ENCODE data around the gene KCTD4. TPM values are rescaled to one million over a fixed set of nuclear protein-coding genes. Genes with fewer than 3 reads are reported as not detected.
A peak's percentile ranks its signal among the peaks of the same experiment; 100 is the strongest.

KCTD4 gene
- total and polyA plus RNA-seq, 12 donors = 0.10 TPM; not detected in 11

DNA sequence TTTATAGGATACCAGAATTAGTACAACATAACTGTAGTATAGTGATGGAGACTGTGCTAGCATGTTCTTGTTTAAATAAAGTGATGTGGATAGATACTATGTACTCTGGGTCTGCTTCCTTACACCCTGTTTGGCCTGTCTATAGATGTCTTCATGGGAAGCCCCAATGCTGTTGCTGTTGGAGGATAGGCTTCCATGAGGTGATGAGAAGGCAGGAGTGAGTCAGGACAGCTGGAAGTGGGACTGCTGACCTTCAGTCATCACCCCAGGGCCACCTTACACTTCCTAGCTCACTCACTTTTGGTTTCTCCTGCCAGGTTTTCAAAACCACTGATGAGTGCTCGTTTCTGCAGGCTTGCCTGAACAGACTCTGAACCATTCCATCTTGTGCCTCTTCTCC, 4.2 kb downstream of the KCTD4 start:
- H3K4me1 ChIP-seq (replicated peaks in 1 of 2) = peaks cover 5 to 10% of the 10 kb centered on the region in 2 donors
- WGBS, 4 donors = 35 to 49% (median 40%) methylated on average over 1 of the region's 1 CpG
- intact Hi-C loops (cut with DNase I) = no loop called here
- TF ChIP-seq POLR2A (IDR thresholded peaks at IDR 0.05) = no peak
- TF ChIP-seq, protein P1, sequence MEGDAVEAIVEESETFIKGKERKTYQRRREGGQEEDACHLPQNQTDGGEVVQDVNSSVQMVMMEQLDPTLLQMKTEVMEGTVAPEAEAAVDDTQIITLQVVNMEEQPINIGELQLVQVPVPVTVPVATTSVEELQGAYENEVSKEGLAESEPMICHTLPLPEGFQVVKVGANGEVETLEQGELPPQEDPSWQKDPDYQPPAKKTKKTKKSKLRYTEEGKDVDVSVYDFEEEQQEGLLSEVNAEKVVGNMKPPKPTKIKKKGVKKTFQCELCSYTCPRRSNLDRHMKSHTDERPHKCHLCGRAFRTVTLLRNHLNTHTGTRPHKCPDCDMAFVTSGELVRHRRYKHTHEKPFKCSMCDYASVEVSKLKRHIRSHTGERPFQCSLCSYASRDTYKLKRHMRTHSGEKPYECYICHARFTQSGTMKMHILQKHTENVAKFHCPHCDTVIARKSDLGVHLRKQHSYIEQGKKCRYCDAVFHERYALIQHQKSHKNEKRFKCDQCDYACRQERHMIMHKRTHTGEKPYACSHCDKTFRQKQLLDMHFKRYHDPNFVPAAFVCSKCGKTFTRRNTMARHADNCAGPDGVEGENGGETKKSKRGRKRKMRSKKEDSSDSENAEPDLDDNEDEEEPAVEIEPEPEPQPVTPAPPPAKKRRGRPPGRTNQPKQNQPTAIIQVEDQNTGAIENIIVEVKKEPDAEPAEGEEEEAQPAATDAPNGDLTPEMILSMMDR (IDR thresholded peaks at IDR 0.05) = no peak
- no peaks in the 10 kb centered on the region for H3K36me3 ChIP-seq (replicated peaks in 1 of 2)
- no peak overlapping the region for H3K27ac ChIP-seq
- DNase-seq = peak in 5 of 7 donors; percentile 23 to 42 (median 35)
- no peaks in the 10 kb centered on the region for H3K27me3 ChIP-seq
- no peak overlapping the region for H3K4me3 ChIP-seq
- H3K9me3 ChIP-seq (replicated peaks in 1 of 3) = no peaks in the 10 kb centered on the region

DNA sequence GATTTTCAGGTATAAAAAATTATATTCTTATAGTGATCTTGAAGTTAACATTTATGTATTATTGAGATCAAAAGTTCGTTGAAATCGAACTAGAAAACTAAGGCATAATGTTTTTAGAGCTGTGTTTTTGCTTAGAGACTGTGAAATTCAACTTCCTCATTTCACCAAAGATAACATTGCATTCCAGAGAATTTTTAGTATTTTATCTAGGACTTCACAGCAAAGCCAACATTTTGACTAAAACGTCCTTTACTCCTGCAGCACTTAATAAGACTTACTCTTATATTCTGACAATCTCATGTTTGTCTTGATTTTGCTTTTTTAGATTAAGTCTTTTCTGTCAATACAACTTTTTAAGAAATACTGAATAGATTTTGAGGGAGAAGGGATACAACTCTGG, 4.7 kb downstream of the KCTD4 start:
- no peak overlapping the region for H3K27ac ChIP-seq
- no peak for TF ChIP-seq POLR2A (IDR thresholded peaks at IDR 0.05)
- TF ChIP-seq, protein P1 (IDR thresholded peaks at IDR 0.05) = no peak
- no peaks in the 10 kb centered on the region for H3K36me3 ChIP-seq (replicated peaks in 1 of 2)
- DNase-seq = no peak
- H3K27me3 ChIP-seq = no peaks in the 10 kb centered on the region
- intact Hi-C loops (cut with DNase I) = no loop called here
- 60 to 65% (median 63%) methylated on average over 3 of the region's 3 CpGs for WGBS, 4 donors
- peaks cover 5 to 10% of the 10 kb centered on the region in 2 donors for H3K4me1 ChIP-seq (replicated peaks in 1 of 2)
- H3K4me3 ChIP-seq = no peak overlapping the region
- H3K9me3 ChIP-seq (replicated peaks in 1 of 3) = no peaks in the 10 kb centered on the region

DNA sequence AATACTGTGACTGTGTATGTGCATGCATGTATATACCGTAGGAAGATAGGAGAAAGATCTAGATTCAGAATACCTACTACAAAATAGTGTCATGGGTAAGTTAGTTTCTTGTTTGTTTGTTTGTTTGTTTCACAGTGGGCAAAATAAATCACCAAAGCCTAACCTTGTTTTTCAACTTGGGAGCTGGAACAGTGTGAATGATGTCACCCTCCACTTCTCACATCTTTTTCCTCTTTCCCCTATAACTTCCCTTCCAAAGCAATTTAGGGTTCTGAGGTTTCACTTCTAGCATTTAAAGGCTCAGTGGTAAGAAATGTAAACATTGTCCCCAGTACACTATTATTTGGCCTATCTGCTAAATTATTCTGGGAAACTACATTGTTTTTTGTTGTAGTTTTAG, 5.4 kb downstream of the KCTD4 start:
- no peaks in the 10 kb centered on the region for H3K27me3 ChIP-seq
- no peak overlapping the region for H3K4me3 ChIP-seq
- H3K4me1 ChIP-seq (replicated peaks in 1 of 2) = peaks cover 5 to 10% of the 10 kb centered on the region in 2 donors
- no peaks in the 10 kb centered on the region for H3K9me3 ChIP-seq (replicated peaks in 1 of 3)
- TF ChIP-seq, protein P1 (IDR thresholded peaks at IDR 0.05) = no peak
- H3K27ac ChIP-seq = no peak overlapping the region
- no peak for DNase-seq
- H3K36me3 ChIP-seq (replicated peaks in 1 of 2) = no peaks in the 10 kb centered on the region
- WGBS, 4 donors = 91 to 100% (median 96%) methylated on average over 1 of the region's 1 CpG
- intact Hi-C loops (cut with DNase I) = no loop called here

DNA sequence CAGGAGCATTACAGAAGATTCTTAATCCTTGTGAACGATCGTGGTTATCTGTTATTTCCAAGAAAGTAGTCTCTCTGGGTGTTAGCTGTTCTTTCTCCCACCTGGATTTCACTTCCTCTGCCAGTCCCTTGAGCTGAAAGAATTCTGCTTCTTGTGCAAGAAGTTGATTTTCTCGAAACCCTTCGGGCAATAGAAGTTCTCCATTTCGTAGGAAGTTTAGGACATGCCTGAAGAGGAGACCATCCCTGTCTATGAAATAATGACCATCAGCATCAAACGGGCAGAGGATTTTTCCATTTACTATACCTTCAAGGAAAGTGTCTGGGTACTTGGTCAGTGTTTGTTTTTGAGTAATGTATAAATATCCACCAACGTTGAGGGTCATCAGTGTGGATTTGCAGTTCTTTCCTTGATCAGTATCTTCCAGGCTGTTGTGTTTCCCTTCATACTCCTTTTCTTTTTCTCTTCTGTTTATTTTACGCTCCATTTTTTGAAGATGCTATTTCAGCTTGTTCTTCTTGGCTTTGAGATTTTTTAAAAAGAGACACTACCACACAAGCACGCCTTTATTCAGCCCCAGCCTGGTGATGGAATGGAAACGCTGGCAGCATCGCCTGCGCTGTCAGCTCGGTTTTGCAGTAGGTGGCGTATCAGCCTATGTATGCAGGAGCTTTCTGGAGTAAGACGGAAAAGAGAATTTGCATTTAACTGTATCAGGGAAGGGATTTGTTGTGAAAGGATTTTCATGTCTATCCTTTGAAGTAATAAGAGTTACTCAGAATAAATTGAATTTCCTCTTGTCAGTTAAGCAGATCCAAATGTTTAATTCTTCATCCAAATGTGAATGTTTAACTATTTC, 6.5 kb downstream of the KCTD4 start:
- Histone ChIP-seq H3K27ac (no peak overlapping the region), H3K4me3 (no peak overlapping the region), H3K27me3 (no peaks in the 10 kb centered on the region), H3K9me3 (replicated peaks in 1 of 3) (no peaks in the 10 kb centered on the region), H3K36me3 (replicated peaks in 1 of 2) (no peaks in the 10 kb centered on the region), H3K4me1 (replicated peaks in 1 of 2) (peaks cover 5 to 10% of the 10 kb centered on the region in 2 donors)
- 74 to 77% (median 75%) methylated on average over 15 of the region's 15 CpGs for WGBS, 4 donors
- TF ChIP-seq, protein P1 (IDR thresholded peaks at IDR 0.05) = peak in 3 of 6 experiments; percentile 16 to 47 (median 26)
- TF ChIP-seq POLR2A (IDR thresholded peaks at IDR 0.05) = no peak
- DNase-seq = peak in 2 of 7 donors; percentile 25 to 65
- intact Hi-C loops (cut with DNase I) = no loop called here
